HAP-1 (cell line): Measurements from ENCODE around the gene POGZ.

Experiments
- DNase-seq, 2 experiments: peaks; one replicate each; pipeline ENCODE4 v3.0.0-alpha.2; 2016 to 2020; ENCODE audit warnings: low spot score in 2 of 2
- H3K27me3 ChIP-seq: fragments of 250-450 bp; sonication (Bioruptor Pico); 2 replicates; pipeline ENCODE4 v1.5.1; 2020; ENCODE audit warnings: low read depth, mild to moderate bottlenecking, moderate library complexity
- H3K36me3 ChIP-seq: fragments of 250-450 bp; sonication (Bioruptor Pico); replicated peaks from 2 replicates; pipeline ENCODE4 v1.5.1; 2020; ENCODE audit warnings: mild to moderate bottlenecking
- H3K4me1 ChIP-seq: fragments of 250-450 bp; sonication (Bioruptor Pico); 2 replicates; pipeline ENCODE4 v1.5.1; 2020; ENCODE audit warnings: mild to moderate bottlenecking
- H3K4me3 ChIP-seq: fragments of 250-450 bp; sonication (Bioruptor Pico); 2 replicates; pipeline ENCODE4 v1.5.1; 2020; ENCODE audit warnings: mild to moderate bottlenecking, moderate library complexity
- H3K9me3 ChIP-seq: fragments of 250-450 bp; sonication (Bioruptor Pico); 2 replicates; pipeline ENCODE4 v1.5.1; 2020; ENCODE audit warnings: mild to moderate bottlenecking, moderate library complexity
- in situ Hi-C: fragments of 300-500 bp; cut with MboI; formaldehyde crosslinking; loops from 3 replicates; pipeline ENCODE4 v1.14.3; 2020; ENCODE audit warnings: low sequenced_read_pairs, inconsistent platforms, mixed read lengths

The POGZ gene

DNA sequence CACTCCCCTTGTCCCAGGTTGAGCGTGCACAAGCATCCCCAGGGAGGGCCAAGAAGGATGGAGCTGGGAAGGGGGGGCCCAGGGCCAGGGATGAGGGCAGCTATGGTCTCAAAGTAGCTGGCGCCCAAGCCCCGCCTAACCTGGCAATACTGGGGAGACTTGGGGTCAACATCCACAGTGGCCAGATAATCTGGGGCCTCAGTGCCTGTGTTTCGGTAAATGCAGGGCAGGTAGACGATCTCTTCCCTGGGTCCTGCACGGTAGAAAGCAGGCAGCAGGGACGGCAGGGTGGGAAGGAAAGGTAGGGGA is 90.0 kb downstream of the POGZ start:
- Histone ChIP-seq H3K27me3 (no peaks in the 10 kb centered on the region), H3K4me1 (0 out of 2 replicates have a peak, but pooled peaks cover 2% of the 10 kb centered on the region), H3K4me3 (no peak overlapping the region), H3K36me3 (no peaks in the 10 kb centered on the region), H3K9me3 (no peaks in the 10 kb centered on the region)
- no peak for DNase-seq
- in situ Hi-C loops, result no loop called here

- in situ Hi-C loops, result no loop called here
- peak in 1 of 2 experiments; percentile 0 for DNase-seq
- Histone ChIP-seq H3K36me3 (no peaks in the 10 kb centered on the region), H3K4me3 (no peak overlapping the region), H3K9me3 (no peaks in the 10 kb centered on the region), H3K4me1 (0 out of 2 replicates have a peak, but pooled peaks cover 2% of the 10 kb centered on the region), H3K27me3 (no peaks in the 10 kb centered on the region)
Measured at GRCh38 chr1:151368393-151369301, 90.6 kb downstream of the POGZ start.

- Histone ChIP-seq H3K4me3 (no peak overlapping the region), H3K4me1 (0 out of 2 replicates have a peak, but pooled peaks cover 2% of the 10 kb centered on the region), H3K9me3 (peaks cover 2% of the 10 kb centered on the region), H3K36me3 (no peaks in the 10 kb centered on the region), H3K27me3 (no peaks in the 10 kb centered on the region)
- in situ Hi-C loops, result no loop called here
- DNase-seq, result peak in 1 of 2 experiments; percentile 1
Measured at GRCh38 chr1:151367658-151368392, 91.5 kb downstream of the POGZ start.

DNA sequence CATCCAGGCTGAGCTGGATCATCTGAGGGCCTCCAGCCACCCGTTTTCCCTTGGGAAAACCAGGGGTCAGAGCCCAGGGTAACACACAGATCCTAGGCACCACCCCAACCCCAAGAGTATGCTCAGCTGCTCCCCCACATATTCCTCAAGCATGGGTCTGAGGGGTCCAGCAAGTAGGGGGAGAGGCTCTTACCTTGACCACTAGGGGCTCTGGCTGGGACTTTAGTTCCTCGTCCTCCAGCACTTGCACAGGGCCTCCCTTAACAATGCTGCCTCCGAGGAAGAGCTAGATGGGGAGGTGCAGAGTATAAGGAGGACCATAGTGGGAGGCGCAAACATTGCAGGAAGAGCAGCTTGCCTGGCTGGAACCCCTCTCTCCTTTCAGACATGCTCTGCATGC is 94.3 kb downstream of the POGZ start:
- Histone ChIP-seq H3K4me1 (no peaks in the 10 kb centered on the region), H3K27me3 (no peaks in the 10 kb centered on the region), H3K4me3 (no peak overlapping the region), H3K9me3 (peaks cover 7% of the 10 kb centered on the region), H3K36me3 (no peaks in the 10 kb centered on the region)
- in situ Hi-C loops, result no loop called here
- no peak for DNase-seq

DNA sequence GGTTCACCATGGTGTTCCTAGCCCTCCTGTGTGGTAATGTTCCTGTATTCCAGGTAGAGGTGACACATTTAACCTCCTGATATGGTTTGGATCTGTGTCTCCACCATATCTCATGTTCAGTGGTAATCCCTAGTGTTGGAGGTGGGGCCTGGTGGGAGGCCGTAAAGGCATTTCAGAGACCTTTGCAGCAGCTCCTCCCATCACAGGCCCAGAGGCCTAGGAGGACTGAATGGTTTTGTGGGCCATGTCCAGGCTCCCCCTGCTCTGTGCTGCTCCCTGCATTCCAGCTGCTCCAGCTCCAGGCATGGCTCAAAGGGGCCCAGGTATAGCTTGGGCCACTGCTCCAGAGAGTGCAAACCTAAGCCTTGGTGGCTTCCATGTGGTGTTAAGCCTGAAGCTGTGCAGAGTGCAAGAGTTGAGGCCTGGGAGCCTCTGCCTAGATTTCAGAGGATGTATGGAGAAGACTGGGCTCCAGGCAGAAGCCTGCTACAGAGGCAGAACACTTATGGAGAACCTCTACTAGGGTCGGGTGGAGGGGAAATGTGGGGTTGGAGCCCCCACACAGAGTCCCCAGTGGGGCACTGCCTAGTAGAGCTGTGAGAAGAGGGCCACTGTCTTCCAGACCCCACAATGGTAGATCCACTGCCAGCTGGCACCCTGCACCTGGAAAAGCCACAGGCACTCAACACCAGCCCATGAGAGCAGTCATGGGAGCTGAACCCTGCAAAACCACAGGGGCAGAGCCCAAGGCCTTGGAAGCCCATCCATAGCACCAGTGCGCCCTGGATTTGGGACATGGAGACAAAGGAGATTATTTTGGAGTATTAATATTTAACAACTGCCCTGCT is 96.8 kb downstream of the POGZ start:
- in situ Hi-C loops, result no loop called here
- Histone ChIP-seq H3K4me3 (no peak overlapping the region), H3K4me1 (no peaks in the 10 kb centered on the region), H3K9me3 (peaks cover 7% of the 10 kb centered on the region), H3K27me3 (no peaks in the 10 kb centered on the region), H3K36me3 (no peaks in the 10 kb centered on the region)
- DNase-seq, result no peak

GRCh38 chr1:151361883-151362282 is 97.4 kb downstream of the POGZ start:
- no peak for DNase-seq
- no peaks in the 10 kb centered on the region for H3K36me3 ChIP-seq
- no peak overlapping the region for H3K4me3 ChIP-seq
- H3K9me3 ChIP-seq, result peaks cover 7% of the 10 kb centered on the region
- no peaks in the 10 kb centered on the region for H3K27me3 ChIP-seq
- no peaks in the 10 kb centered on the region for H3K4me1 ChIP-seq
- in situ Hi-C loops, result no loop called here

- Histone ChIP-seq H3K27me3 (no peaks in the 10 kb centered on the region), H3K4me3 (no peak overlapping the region), H3K9me3 (peaks cover 7% of the 10 kb centered on the region), H3K36me3 (no peaks in the 10 kb centered on the region), H3K4me1 (no peaks in the 10 kb centered on the region)
- no peak for DNase-seq
- in situ Hi-C loops, result no loop called here
Measured at GRCh38 chr1:151356696-151357095, 102.6 kb downstream of the POGZ start.
